Right kidney (tissue), 1 donor: ENCODE data around the gene TANC1.
"Not testable (repeated sequence)": the region's sequence is repeated elsewhere in the genome, so short reads cannot be mapped to it uniquely, and the experiment has no call there.

Source experiments
- DNase-seq: peaks from one replicate; pipeline ENCODE4 v3.0.0-alpha.2; 2016

Gene TANC1

GRCh38 chr2:159140070-159140769 is 171.8 kb downstream of the TANC1 start:
- DNase-seq, result no peak

- DNase-seq, result not testable (repeated sequence)
Observed at GRCh38 chr2:159140821-159141220, 172.4 kb downstream of the TANC1 start.

DNA sequence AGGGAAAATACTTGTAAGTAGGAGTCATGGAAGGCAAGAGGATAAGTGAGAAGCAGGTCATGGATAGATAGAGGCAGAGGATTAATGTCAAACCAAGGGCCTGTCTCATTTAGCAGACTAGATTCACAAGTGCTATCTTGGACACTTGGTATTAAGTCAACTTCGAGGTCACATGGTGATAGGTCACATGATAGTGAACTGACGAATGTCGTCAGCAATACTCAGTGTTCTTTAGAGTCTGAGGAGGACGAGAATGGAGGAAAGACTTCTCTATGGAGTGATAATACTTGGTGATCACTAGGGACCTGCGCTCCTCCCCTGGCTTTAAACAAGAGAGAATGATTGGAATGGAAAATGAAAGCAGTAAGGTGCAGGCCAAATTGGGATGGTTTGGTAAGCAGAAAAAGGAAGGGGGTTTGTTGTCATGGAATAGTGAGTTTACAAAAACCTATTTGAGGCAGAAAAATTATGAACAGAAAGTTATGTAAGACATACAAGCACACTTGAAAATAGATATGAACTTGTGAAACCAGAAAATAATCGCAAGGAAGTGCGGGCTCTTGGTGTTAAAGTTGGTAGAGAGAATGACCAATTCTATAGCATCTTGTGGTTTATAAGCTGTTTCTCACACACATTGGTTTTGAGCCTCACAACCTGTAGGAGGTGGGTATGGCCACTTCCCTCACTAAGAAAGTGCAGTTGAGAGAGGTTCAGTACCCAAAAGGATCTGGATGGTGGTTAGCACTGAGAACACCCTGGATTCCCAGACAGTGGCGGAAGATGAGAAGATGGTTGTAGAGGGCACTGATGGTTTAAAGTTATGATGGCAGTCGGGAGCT is 176.6 kb downstream of the TANC1 start:
- DNase-seq, result no peak

DNA sequence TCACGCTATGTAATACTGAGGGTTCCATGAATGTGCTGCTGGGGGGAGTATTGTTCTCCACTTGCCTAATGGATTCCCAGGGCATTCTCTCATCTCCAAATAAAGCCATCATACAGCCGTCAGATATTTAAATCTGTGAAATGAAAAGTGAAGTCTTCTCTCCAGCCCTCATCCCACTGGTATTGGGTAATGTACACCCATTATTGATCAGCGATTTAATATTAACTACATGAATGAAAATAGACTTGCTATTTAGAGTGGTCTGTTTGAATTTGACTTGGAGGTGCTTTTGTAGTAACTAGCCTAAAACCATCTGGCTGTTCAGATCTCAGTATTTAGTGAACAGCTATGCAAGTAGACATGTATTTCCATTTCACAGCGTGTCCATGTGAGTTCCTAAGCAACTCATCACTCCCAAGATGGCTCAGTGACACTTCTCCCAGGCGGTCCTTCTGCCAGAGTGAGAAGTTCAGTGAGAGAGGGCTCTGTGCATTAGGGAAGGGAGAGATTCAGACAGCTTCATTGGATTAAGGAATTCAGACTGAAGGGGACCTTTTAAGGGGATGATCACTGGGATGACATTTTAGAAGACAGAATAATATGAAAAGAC is 177.4 kb downstream of the TANC1 start:
- no peak for DNase-seq

DNA sequence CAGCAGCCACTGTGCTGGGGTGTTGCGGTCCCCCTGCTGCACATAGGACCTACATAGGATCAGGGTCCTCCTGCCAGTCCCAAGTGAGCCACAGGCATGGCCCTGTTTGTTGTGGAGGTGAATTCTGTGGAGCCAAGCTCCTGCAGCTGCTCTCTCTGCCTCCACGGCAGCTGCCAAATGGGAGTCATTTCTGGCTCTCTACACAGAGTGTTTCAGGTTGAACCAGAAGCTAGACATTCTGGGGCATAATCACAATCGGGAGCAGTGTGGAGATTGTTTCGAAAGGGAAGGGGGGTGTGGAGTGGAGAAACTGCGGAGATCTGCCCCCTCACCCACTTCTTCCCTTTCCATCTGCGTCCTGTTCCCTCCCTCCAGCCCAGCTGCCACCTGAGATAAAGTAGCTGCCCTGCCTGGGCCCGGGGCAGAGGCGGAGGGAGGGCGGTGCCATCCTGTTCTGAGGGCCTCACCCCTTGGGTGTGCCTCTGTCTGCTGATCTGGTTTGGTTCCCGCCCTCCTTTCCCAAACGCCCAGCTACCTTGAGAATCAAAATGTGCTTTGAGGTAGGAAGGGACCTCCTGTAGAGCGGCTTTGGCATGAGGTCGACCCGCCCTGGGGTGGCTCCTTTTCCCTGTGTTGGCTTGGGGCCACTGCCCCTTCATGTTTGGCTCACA is 178.7 kb downstream of the TANC1 start:
- no peak for DNase-seq

DNA sequence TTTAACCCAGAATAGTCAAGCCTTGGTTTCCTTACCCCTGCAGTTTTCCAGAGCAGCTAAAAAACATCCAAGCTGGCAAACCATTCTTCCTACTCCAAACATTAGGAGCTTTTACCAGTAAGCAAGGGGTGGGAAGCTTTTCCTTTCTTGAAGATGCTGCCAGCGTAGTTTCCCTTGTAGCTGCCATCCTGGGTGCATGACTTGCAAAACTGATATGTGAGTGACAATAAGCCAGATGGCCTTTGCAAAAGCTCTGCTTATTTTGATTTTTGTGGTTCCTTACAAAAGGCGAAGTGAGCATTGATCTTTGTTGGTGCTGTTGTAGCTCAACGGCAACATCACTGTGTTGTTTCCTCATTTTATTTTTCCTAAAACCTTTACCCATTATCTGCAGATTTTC is 179.2 kb downstream of the TANC1 start:
- no peak for DNase-seq

DNA sequence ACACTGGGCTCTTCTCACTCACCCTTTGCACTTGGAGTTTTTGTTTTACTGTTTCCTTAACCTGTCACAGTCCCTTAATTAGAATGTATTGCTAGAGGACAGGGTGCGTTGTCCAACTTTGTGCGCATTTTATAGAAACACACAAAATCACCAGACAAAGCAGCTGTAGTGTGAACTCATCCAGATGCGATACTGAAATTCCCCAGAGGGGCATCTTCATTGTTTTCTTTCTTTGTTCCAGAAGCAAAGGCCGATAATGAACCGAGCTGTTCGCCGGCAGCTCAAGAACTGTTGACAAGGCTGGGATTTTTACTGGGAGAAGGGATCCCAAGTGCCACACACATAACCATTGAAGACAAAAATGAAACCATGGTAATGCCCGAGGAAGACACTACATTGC is 180.5 kb downstream of the TANC1 start:
- DNase-seq, result no peak

DNA sequence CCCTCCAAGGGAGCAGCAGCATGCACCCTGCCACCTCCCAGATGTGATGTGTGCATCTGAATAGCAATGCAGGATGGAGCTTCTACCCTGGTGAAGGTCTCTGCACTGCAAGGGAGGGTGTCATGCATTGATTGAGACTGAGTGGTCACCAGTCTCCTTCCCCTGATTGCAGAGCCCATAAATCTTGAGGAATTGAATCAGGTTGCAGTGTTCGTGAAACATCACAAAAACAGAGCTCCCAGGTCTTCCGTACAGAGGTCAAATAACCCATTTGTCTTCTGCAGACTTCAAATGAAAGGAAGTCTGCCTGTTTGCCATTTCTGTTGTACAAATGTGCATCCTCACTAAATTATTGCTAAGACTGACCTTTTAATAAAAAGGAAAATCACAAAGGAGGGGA is 181.3 kb downstream of the TANC1 start:
- DNase-seq, result no peak

DNA sequence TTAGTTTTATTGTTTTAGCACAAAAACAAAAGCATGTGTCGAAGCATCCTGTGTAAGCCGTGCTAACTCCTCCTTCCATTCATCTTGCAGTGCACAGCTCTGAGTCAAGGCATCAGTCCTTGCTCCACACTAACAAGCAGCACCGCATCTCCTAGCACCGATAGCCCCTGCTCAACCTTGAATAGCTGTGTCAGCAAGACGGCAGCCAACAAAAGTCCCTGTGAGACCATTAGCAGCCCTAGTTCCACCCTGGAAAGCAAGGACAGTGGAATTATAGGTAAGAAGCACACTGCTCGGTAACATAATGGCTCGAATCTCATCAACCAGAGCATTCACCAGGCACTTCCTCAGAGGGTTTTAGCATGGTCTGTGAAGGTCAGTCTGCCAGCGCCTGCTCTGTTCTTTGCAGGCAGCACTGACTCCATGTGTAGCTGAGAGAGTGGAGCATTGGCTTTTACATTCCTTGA is 181.9 kb downstream of the TANC1 start:
- no peak for DNase-seq

GRCh38 chr2:159151198-159152127 is 183.0 kb downstream of the TANC1 start:
- DNase-seq, result no peak

DNA sequence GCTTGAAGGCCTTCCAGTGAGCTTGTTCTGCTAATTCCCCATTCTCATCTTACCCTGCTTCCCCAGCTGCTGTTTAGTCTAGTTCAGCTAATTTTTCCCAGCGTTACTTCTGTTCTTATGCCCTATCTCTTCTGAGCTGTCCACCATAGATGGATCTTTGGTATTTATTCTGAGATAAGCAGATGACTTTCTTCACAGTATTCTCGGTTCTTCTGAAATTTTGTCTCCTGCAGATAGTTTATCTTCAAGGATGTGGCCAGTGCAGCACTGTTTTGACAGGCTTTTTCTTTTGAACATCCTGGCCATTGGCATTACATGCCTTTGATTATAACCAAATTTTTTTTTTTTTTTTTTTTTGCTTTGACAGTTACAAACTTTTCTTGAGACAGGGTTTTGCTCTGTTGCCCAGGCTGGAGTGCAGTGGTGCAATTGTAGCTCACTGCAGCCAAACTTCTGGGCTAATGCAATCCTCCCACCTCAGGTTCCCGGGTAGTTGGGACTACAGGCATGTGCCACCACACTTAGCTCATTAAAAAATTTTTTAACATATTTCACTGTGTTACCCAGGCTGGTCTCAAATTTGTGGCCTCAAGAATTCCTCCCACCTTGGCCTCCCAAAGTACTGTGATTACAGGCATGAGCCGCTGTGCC is 183.8 kb downstream of the TANC1 start:
- DNase-seq, result no peak

- no peak for DNase-seq
Observed at GRCh38 chr2:159153063-159153462, 184.6 kb downstream of the TANC1 start.

DNA sequence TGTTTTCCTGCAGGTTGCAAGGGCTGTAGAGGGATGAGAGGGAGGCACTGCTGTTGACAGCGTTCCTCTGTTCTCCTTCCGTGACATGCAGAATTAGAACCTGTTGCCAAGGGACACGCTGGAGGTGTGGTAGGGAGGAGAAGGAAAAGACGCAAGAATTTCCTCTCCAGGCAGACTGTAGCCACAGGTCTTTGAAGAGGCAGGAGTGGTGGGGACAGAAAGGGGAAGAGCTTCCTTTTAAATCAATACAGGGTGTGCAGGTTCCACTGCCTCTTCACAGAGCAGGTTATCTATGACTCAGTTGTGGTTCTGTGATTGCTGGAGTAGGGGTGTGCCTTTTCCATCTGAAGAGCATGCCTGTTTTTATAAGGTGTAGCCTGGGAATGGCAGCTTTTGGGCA is 185.0 kb downstream of the TANC1 start:
- no peak for DNase-seq

GRCh38 chr2:159153951-159154350 is 185.5 kb downstream of the TANC1 start:
- no peak for DNase-seq

GRCh38 chr2:159154366-159154765 is 185.9 kb downstream of the TANC1 start:
- no peak for DNase-seq

DNA sequence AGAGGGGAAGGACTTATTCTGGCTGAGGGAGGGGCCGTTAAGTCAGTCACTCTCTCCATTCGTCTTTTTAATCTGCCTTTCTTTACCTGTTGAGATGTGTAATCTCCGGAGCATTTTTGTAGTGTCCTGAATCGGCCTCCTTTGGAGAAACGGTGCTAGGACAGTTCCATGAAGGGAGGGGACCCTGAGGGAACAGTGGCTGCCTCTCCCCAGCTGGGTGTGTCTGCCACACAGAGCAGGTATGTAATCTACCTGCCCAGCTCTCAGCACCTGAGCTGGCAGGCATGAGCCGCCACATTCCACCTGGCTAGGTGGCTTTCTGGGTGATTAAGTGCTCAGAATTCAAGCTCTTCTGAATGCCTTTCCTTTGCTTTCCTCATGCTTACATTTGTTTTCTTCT is 186.9 kb downstream of the TANC1 start:
- no peak for DNase-seq

GRCh38 chr2:159155791-159156190 is 187.4 kb downstream of the TANC1 start:
- no peak for DNase-seq

- no peak for DNase-seq
Observed at GRCh38 chr2:159156834-159157233, 188.4 kb downstream of the TANC1 start.

DNA sequence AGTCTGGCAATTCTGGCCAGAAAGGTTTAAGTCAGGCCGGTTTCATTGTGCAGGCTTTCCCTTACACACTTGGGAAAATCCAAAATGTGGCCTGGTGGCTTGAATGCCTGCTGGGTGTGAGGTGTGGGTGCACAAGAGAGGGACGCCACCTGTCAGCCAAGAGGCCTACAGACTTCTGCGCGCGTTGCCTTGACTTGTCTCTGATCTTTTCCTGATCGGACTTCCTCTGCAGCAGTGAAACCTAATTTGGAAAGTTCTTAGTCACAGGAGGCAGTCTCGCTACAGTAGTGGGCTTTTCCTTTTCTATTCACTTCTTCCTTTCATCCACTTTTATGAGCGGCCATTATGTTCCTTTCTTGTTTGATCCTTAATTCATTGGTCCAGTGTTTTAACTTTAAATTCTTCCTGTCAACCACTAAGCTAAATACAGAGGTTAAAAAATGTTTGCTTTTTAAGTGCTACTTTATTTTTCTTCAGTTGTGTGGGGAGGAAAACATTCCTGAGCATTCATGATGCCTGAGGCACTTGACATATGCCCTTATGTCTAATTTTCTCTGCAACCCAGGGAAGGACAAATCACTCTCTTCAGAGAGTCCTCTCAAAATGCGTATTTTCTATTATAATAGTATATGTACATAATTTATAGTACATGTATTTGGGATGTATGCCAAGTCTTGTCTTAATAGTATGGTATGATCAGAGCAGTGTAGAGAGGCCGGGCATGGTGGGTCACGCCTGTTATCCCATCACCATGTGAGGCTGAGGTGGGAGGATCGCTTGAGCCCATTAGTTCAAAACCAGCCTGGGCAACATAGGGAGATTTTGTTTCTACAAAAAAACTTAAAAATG is 189.1 kb downstream of the TANC1 start:
- no peak for DNase-seq

- DNase-seq, result no peak
Observed at GRCh38 chr2:159160412-159160811, 192.0 kb downstream of the TANC1 start.
